NK-92 treated with Interleukin-12 subunit alpha and Interleukin-12 subunit beta, amount 100 ng/mL, for 24 hours (cell line): ENCODE measurements around the gene ERAP2.
A peak's percentile ranks its signal among the peaks of the same experiment; 100 is the strongest.
"Not testable (repeated sequence)": the region's sequence is repeated elsewhere in the genome, so short reads cannot be mapped to it uniquely, and the experiment has no call there.

Source experiments
- DNase-seq: peaks from one replicate; lab custom pipeline; 2025; lab: John Stamatoyannopoulos, UW

Gene ERAP2

DNA sequence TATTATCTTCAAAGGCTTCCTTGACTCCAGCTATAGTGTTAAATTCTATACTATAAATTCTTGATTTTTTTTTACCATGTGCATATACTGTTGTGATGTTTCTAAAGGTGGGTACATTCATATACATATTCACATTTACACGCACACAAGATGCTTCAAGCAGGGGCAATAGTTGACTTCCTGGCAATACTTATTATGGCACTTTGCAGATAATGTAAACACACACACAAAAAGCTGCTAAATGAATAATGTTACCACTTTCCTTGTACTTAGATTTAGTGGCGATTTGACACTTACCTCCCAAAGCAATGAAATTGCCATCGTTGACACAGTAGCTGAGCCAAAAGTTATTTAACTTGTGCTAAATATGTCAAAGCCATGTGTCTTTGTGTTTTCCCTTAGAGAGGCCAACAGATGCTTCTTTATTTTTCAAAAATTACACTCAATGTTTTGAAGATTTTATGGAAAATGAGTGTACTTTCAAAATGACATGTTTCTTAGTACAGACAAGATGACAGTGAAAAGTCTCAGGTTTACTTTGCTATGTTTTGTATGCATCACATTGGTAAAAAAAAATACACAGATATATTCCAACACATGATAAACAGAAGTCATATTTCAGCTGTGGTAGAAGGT lies 12.2 kb upstream of the ERAP2 start:
- no peak for DNase-seq

DNA sequence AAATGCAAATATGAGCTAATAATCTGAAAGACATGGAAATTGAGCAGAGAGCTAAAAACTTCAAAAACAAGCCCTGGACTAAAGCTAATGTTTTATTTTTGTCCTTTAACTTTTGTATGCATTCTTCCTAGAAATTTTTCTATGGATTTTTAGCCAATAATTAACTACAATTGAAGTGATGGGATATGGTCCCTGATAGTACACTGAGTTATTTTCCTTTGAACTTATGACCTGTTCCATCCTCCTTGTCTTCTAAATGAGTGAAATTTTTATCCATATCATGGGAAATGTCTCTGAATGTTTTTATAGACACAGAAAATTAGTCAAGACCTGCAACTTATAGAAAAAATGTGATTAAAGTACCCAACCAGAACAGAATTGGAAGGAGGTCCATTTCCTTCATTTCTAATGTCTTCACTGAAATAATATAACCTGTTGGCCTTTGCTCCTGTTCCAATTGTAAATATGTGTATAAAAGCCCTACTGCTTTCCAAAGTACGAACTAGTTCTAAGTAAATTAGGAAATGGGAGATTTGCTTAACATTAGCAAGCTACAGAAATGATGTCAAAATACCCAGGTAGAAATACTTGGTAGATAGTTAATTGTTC lies 11.3 kb upstream of the ERAP2 start:
- DNase-seq = no peak

DNA sequence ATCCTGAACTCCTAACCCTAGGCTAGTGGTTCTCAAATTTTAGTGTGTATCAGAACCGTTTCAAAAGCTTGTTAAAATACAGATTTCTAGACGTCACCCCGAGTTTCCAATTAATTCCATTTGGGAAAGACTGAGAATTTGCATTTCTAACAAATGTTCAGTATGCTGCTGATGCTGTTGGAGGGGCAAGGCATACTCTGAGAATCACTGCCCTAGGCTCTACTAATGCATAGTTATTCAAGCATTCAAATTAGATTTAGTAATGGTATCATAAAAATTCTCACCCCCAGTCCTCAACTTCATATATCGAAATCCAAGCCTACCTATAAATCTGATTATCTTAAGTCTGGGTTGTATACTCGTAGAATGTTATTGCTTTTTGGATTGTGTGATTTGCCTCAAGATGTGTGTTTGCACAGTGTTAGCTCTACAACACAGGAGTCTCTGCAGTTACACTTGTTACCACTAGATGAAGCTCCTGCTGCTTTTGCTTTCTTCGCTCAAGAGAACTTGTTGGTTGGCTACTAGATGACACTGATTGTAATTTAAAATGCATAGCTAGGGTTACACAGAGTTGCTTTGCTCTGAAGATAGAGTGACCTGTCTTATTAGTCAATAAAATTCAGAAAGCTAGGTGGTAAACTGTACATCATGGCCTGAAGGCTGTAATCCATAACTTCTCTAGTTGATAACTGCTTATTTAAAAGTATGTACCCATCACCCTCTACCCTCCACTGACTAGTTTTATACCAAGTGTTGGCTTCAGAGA lies 7.5 kb upstream of the ERAP2 start:
- DNase-seq = no peak

DNA sequence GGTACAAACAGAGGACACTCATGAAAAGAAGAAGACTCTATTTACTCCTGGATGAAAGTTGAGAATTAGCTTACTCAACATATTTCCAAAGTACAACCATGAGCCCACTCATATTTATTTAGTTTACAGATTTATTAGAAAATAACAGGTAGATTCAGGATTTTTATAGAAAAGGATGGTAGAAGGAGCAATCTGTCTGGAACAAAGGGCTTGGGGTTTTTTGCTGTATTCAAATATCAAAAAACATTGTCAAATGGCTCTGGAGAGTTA lies 7.0 kb upstream of the ERAP2 start:
- DNase-seq = no peak

DNA sequence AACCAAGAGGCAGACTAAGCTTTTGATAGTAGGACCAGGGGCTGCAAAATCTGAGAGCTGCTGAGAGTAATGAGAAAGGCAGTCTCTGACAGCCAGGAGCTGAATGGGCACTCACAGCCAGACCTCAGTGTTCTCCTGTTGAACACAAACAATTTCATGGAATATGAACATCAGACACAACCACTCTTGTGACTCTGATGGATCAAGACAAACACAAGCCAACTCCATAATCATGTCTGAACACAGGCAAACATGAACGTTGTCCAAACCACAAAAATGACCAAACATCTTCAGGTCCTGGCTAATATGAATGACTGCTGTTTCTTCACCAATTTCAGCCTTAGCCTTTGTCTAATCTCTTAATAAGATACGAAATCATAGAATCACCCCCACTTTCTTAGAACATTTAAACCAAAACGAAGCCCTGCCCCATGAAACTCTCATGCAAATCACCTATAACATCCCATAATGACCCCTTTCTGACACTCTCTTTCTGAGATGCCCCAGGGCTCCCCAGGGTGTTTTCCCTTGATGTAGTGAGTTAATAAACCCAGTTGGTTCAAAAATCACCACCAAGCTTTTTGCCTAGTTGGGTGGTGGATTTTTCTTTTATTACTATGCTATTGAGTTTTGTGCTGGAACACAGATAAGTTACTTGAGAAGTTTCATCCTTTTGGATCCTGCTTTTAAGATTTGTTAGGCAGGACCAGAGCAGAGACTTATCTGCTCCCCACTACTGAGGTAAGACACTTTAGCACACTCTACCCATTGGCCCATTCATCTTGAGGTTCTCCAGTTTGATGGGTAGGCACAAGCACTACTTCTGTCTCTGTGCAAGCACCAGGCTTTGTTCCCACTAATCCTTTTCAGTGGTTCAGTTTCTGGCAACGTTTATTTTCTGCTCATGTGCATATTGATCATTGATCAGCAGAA lies 5.9 kb upstream of the ERAP2 start:
- peak; percentile 33 for DNase-seq

DNA sequence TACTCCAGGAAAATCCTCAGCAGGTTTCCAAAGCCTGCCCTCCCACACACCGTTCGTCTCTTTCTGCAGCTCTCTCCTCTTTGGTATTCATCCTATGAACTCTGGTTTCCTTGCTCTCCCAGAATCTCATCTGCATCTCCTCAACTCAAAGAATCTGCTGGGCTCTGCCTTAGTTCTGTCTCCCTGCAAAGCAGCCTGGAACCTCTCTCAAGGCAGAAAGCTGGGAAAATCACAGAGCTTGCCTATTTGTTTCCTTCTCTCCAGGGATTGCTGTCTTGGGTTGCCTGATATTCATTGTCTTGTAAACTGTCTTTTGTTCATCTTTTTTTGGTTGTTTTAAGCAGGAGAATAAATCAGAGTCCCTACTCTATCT lies 5.3 kb upstream of the ERAP2 start:
- DNase-seq = no peak

DNA sequence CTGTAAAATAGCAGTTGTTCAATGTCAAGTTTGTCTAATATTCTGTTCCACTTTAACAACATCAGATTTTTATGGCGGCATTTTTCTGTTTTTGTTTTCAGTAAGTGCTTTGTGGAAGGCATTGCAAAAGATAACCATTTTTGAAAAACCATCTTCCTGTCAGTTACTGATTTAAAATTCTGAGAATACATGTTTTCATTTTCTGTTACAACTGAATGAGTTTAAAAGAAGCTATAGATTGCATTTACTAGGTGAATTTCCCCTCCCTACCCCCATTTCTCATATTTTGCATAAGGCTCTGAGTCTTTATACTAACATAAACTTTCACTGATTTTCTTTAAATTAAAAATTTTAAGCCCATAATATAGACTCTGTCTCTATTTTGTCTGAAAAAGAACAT lies 4.6 kb upstream of the ERAP2 start:
- DNase-seq = no peak

DNA sequence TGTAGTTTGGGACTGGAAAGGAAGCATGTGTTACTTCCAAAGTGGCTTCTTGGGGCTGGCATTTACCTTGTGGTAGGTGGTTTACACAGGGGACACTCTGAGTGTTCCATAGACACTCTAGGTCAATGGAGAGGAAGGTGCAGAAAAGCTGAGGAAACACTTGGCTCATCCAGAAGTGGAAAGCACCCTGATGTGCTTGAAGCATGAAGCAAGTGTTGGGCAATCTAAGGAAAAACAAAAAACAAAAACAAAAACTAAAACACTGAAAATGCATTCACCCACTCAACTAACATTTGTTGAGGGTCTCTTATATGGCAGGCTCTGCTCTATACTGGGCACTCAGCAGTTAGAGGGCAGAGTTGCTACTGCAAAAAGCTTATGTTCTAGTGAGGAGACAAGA lies 2.9 kb upstream of the ERAP2 start:
- no peak for DNase-seq

DNA sequence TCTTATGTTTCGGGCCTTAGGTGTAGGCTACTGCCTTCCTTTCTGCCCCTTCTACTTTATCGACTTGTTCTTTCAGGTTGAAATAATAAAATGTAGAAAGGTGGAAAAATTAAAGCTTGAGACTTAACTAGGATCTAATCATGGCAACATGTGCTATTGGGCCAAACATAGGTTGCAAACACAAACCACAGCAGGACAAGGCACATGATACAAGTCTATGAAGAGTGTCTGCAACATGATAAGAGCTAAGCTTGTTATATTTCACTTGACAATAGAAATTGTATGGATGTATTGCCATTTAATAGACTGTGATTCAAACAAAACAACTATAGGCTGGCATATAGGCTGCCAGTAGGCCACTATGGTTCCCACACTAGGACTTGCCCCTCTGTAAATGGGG lies 1.7 kb upstream of the ERAP2 start:
- DNase-seq = no peak

DNA sequence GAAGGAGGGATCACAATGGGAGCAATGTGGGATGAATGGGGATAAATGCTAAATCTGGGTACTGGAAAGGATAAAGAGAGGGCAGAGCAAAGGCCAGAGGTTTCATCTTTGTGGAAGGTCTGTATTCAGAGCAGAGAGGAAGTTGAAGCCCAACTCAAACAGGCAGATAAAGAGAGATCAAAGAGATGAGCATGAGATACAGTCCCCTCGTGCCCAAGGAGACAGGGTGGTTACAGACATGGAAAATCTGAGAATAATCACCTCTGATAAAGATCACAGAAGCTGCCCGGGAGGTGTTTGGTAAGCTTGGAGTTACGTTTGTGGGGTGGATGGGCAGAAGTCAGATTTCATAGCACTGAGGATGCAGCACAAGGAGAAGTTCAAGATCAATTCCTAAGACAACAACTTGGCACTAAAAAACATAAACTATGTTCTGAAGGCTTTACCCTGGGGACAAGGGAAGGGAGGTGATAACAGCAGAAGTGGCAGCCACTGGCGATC lies 459 bp upstream of the ERAP2 start:
- DNase-seq = no peak

DNA sequence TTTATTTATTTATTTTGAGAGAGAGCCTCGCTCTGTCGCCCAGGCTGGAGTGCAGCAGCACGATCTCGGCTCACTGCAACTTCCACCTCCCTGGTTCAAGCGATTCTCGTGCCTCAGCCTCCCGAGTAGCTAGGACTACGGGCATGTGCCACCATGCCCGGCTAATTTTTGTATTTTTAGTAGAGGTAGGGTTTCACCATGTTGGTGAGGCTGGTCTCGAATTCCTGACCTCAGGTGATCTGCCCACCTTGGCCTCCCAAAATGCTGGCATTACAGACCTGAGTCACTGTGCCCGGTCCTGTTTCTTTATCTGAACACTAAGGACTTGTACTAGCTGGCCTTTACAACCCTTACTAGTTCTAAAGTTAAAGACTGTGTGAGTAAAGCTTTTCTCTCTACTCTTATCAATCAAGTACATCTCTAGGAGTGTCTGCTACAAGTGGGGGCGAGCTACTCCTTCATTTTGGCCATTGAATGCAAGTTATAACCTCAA lies 723 bp downstream of the ERAP2 start:
- DNase-seq = not testable (repeated sequence)

DNA sequence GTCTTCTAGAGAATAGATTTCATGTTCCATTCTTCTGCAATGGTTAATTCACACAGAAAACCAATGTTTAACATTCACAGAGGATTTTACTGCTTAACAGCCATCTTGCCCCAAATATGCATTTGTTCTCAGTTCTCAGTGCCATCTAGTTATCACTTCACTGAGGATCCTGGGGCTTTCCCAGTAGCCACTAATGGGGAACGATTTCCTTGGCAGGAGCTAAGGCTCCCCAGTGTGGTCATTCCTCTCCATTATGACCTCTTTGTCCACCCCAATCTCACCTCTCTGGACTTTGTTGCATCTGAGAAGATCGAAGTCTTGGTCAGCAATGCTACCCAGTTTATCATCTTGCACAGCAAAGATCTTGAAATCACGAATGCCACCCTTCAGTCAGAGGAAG lies 3.4 kb downstream of the ERAP2 start:
- no peak for DNase-seq

DNA sequence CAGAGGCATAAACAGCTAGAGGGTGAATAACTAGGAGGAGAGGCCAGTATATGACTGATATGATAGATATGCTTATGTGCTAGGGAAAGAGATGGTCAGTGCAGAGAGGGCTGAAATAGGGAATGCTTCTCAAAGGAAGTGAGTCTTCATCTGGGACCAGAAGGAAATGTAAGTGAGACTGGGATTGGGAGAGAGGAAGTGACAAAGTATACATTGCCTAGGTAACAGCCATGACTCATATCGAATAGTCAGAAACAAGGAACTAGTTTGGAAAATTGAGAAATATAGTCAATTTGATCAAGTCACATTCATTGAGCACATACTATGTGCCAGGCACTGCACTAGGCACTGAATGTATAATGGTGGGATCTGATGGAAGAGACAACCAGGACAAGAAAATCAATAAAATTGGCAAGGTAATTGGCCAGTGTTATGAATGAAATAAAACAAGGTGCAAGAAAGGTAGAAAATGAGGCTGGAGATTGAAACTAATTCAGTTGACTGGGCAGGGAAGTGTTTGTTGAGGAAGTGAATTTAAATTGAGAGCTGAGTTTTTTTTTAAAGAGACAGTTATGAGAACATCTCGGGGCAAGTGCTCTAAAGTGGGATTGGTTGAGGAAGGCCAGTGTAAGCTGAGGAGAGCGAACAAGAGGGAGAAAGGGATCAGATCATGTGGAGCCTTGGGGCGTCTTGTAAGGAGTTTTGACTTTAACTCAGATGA lies 4.3 kb downstream of the ERAP2 start:
- no peak for DNase-seq

DNA sequence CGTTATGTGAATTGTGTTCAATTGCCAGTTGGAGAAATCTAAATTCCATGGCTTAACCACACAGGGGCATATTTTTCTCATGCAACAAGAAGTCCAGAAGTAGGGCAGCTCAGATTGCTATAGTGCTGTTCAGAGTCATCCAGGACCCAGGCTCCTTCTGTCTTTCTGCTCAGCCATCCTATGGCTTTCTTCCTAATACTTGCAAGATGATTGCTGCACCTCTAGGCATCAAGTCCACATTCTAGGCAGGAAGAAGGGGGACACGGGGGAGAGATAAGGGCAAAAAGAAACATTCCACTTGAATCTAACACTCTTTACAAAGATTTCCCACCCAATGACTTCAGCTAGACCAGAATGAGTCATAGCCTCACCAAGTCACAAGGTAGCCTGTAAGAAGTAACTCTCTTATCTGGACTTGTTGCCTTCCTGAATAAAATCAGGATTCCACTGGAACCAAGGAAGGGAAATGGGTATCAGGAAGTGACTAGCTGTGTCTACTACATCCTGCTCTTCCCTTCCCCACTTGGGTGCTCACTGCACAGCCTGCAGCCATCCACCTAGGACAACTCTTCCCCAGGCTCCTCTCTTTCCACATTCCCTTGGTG lies 5.3 kb downstream of the ERAP2 start:
- no peak for DNase-seq

DNA sequence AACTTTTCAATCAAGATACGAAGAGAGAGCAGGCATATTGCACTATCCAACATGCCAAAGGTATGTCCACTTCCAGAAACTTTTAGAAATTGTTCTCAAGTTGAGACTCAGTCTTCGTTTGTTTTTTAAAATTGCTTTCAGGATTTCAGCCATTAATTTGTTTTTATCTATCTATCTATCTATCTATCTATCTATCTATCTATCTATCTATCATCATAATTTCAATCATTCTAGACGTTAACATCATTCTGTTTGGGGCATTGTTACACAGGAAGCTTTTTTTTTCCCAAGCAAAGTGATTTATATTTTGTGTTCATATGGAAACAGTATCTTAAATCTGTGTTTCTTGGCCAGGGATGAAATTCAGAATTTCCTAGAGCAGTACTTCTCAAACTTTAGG lies 7.6 kb downstream of the ERAP2 start:
- DNase-seq = no peak

DNA sequence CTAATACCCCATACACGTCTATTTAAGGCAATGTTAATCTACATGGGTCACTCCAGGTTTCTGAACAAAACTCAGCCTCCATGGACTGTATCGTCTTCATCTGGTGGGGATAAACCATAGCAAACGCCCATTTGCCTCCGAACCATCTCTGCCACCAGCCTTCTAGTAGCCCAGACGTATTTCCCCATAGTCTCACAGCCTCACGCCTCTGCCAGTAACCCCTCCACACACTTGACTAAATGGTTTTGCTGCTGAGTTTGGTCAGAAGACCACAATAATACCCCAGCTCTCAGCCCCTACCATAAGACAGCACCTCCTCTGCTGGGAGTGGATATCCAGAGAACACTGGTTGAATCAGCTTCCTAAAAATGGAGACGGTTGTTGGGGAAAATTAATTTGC lies 8.7 kb downstream of the ERAP2 start:
- no peak for DNase-seq

DNA sequence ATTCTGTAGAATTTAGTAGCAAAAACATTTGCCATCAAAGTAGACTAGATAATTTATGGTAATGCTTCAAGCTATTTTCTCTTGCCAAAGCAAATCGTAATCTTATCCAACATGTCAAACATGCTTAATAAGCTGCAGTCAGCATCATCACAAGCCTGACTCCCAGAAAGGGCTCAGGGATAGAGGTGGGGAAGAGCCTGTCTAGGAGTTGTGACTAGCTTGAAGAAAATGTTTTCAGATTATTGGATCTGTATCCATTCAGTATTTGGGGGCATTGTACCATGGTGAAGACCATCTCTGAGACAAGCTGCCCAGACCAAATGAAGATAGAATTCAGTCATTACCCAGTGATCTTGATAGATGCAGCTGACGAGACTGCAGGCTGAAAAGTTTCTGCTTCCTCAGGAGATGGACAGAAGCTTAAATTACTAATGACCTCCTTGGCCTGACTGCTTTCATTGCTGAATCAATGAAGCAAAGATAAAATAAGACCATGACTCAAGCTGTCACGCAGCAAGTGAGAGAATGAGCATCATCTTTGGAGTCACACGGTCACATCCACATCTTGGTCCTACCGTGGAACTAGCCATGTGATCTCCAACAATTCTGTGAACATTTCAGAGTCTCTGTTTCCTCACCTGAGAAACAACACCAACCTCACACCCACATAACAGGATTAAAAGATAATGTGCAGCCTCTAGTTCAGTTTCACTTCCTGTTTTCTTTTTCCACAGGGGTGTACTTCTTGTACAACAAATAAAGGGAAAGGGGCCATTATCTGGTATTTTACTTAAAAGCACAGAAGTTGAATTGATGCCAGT lies 9.4 kb downstream of the ERAP2 start:
- DNase-seq = no peak

DNA sequence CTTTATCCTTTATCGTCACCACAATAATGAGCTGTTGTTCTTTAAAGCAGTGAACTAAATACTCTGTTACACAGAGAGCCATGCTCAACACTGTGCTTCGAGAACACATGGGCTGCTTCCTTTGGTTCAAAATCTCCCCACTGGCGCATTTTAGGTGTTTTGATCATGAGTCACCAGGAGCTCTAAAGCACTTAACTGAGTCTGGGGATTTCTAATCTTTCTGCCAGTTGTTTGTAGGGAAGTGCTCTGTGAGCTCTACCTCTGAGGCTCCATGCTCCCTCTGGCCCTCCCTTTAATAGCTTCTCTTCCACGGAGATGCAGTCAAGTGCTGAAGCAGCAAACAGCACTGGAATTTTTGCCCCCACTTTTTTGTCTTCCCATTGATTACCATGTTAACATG lies 17.0 kb downstream of the ERAP2 start:
- DNase-seq = no peak

DNA sequence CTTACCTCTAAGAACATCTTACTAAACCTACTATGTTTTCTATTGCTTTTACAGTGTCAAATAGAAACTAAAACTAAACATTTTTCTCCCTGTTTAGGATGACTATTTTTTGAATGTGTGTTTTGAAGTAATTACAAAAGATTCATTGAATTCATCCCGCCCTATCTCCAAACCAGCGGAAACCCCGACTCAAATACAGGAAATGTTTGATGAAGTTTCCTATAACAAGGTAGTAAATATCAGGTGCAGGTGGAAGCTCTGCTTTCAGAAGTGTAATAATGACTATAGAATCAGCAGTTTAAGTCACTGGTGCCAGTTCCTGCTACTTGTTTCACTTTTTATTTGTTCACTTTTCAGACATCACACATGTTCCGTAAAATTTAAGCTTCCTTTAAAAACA lies 20.0 kb downstream of the ERAP2 start:
- DNase-seq = no peak

DNA sequence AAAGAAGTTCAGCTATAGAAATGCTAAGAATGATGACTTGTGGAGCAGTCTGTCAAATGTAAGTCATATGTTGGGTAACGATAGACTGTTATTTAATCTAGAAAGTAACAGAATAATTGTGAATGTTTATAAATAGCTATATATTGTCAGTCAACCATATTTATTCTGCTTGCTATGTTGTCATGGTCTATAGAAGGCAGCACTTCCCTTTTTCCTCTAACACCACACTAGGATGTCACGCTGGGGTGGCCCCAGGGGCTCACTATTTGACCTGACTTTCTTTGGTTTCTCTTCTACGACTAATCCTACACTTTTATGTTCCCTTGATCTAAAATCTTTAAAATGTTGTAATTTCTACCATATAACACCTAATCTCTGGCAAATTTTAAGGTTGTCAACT lies 20.5 kb downstream of the ERAP2 start:
- no peak for DNase-seq
